ENCODE results near the gene ACOX3. TPM values are rescaled to one million over a fixed set of nuclear protein-coding genes. Genes with fewer than 3 reads are reported as not detected.

ACOX3 gene
- polyA plus RNA-seq, 1 donor (not counting 4 experiments of a cell fraction or from before 2014, with no cell fraction given): 6.7 TPM

DNA sequence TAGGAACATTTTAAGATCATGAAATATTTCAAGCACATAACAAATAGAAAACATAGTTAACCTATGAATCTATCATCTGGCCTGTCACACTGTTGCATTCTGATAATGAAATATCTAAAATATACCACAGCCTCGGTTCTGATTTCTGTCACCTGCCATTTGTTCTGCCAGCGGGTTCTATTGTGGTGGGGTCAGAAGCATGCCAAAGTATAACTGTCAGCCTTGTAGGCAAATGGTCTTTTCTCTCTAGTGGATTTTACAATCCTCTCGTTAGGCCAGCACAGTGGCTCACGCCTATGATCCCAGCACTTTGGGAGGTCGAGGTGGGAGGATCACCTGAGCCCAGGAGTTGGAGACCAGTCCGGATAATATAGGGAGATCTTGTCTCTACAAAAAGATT, 123.0 kb downstream of the ACOX3 start:
- DNase-seq (ENCODE audit: low read depth, low spot score) (no peak), FAIRE-seq (no peak)
- H3K27ac ChIP-seq (ENCODE audit: control insufficient read depth, insufficient read depth, low read length): no peak overlapping the region
- no peaks in the 10 kb centered on the region for H3K79me2 ChIP-seq (ENCODE audit: control insufficient read depth, insufficient read depth, low read length)
- no peak overlapping the region for H3K4me2 ChIP-seq (ENCODE audit: control insufficient read depth, extremely low read depth, insufficient read depth, low read depth, low read length)
- H3K4me1 ChIP-seq (ENCODE audit: control insufficient read depth, extremely low read depth, insufficient read depth, low read length): peaks cover 27% of the 10 kb centered on the region
- H2AFZ ChIP-seq (ENCODE audit: control insufficient read depth, low read length): no peak overlapping the region
- dilution Hi-C loops (cut with MboI; ENCODE audit: extremely low pct_ligation_motif_present, low sequenced_read_pairs): no loop called here
- H4K20me1 ChIP-seq (ENCODE audit: control insufficient read depth, extremely low read depth, insufficient read depth, low read length): no peaks in the 10 kb centered on the region
- H3K9me1 ChIP-seq (ENCODE audit: control insufficient read depth, extremely low read depth, insufficient read depth, low read length): no peaks in the 10 kb centered on the region
- peaks cover 2% of the 10 kb centered on the region for H3K9me3 ChIP-seq (ENCODE audit: control insufficient read depth, low read depth, low read length)
- H3K27me3 ChIP-seq (ENCODE audit: control insufficient read depth, extremely low read depth, insufficient read depth, low read length): no peaks in the 10 kb centered on the region
- H3K36me3 ChIP-seq (ENCODE audit: control insufficient read depth in 2 of 2, extremely low read depth in 1 of 2, insufficient read depth in 2 of 2, low read length in 2 of 2): no peaks in the 10 kb centered on the region
- TF ChIP-seq CTCF (optimal IDR thresholded peaks at IDR 0.05 in 1 of 3, IDR thresholded peaks at IDR 0.05 in 1 of 3, conservative IDR thresholded peaks at IDR 0.05 in 1 of 3; ENCODE audit: extremely low read depth in 1 of 3, insufficient read depth in 2 of 3, low read length in 3 of 3): no peak
- no peak for TF ChIP-seq EZH2 (IDR thresholded peaks at IDR 0.05; ENCODE audit: low read length)
- no peak overlapping the region for H3K4me3 ChIP-seq (ENCODE audit: control insufficient read depth in 2 of 3, extremely low read depth in 1 of 3, insufficient read depth in 2 of 3, low read depth in 1 of 3, low read length in 3 of 3)
- H3K9ac ChIP-seq (ENCODE audit: control insufficient read depth, extremely low read depth, insufficient read depth, low read length): no peak overlapping the region

GRCh38 chr4:8316911-8317351, 123.6 kb downstream of the ACOX3 start:
- no peak for TF ChIP-seq CTCF (optimal IDR thresholded peaks at IDR 0.05 in 1 of 3, IDR thresholded peaks at IDR 0.05 in 1 of 3, conservative IDR thresholded peaks at IDR 0.05 in 1 of 3; ENCODE audit: extremely low read depth in 1 of 3, insufficient read depth in 2 of 3, low read length in 3 of 3)
- TF ChIP-seq EZH2 (IDR thresholded peaks at IDR 0.05; ENCODE audit: low read length): no peak
- H3K4me2 ChIP-seq (ENCODE audit: control insufficient read depth, extremely low read depth, insufficient read depth, low read depth, low read length): no peak overlapping the region
- H3K4me3 ChIP-seq (ENCODE audit: control insufficient read depth in 2 of 3, extremely low read depth in 1 of 3, insufficient read depth in 2 of 3, low read depth in 1 of 3, low read length in 3 of 3): no peak overlapping the region
- no peaks in the 10 kb centered on the region for H3K36me3 ChIP-seq (ENCODE audit: control insufficient read depth in 2 of 2, extremely low read depth in 1 of 2, insufficient read depth in 2 of 2, low read length in 2 of 2)
- no peak for DNase-seq (ENCODE audit: low read depth, low spot score)
- H3K9ac ChIP-seq (ENCODE audit: control insufficient read depth, extremely low read depth, insufficient read depth, low read length): no peak overlapping the region
- peaks cover 27% of the 10 kb centered on the region for H3K4me1 ChIP-seq (ENCODE audit: control insufficient read depth, extremely low read depth, insufficient read depth, low read length)
- no peaks in the 10 kb centered on the region for H3K27me3 ChIP-seq (ENCODE audit: control insufficient read depth, extremely low read depth, insufficient read depth, low read length)
- H3K27ac ChIP-seq (ENCODE audit: control insufficient read depth, insufficient read depth, low read length): no peak overlapping the region
- H2AFZ ChIP-seq (ENCODE audit: control insufficient read depth, low read length): no peak overlapping the region
- H3K9me3 ChIP-seq (ENCODE audit: control insufficient read depth, low read depth, low read length): peaks cover 2% of the 10 kb centered on the region
- H3K9me1 ChIP-seq (ENCODE audit: control insufficient read depth, extremely low read depth, insufficient read depth, low read length): no peaks in the 10 kb centered on the region
- H4K20me1 ChIP-seq (ENCODE audit: control insufficient read depth, extremely low read depth, insufficient read depth, low read length): no peaks in the 10 kb centered on the region
- FAIRE-seq: no peak
- no peaks in the 10 kb centered on the region for H3K79me2 ChIP-seq (ENCODE audit: control insufficient read depth, insufficient read depth, low read length)
- dilution Hi-C loops (cut with MboI; ENCODE audit: extremely low pct_ligation_motif_present, low sequenced_read_pairs): no loop called here

Small RNA genes within 50 kb of the gene (small RNA-seq; reads per million reads assigned to genes)
- 0 to 1.3 (median 0.25) reads per million in 3 experiments for gene RNA5SP152 (ENCODE audit: insufficient read length in 3 of 3, low read depth in 3 of 3, low replicate concordance in 1 of 3)

Other genes with a start within 250 kb of the ACOX3 start
- 12.0 to 22.1 TPM (median 12.3 TPM) in 3 replicates for gene SH3TC1, start 241.4 kb downstream of the ACOX3 start, polyA plus RNA-seq
- not detected in 3 replicates for gene HTRA3, start 171.0 kb downstream of the ACOX3 start, polyA plus RNA-seq
- gene TRMT44, start 54 bp upstream of the ACOX3 start, polyA plus RNA-seq: 6.0 to 9.2 TPM (median 8.8 TPM) in 3 replicates
- gene GPR78, start 139.7 kb upstream of the ACOX3 start, polyA plus RNA-seq: 0.05 TPM in 1 of 3 replicates, not detected in the others
- not detected in 3 replicates for gene CPZ, start 152.0 kb upstream of the ACOX3 start, polyA plus RNA-seq

Data from keratinocyte (primary cell).